Calu3 (cell line): ENCODE data around the gene AGO1. TPM values are rescaled to one million over a fixed set of nuclear protein-coding genes. Genes with fewer than 3 reads are reported as not detected.

ENCODE experiments used
- BruUV-seq: library from RNA; stranded (reverse); fragments of 400-500 nt; replicated peaks from 2 replicates; lab custom pipeline; 2021; lab: Mats Ljungman, UMichigan
- CTCF ChIA-PET: fragments of 300-600 bp; sonication (Branson Sonifier 250); formaldehyde crosslinking; loops from one replicate; lab custom pipeline; 2022; ENCODE audit warnings: antibody characterized with exemption; lab: Charles Lee
- DNase-seq: peaks from one replicate; pipeline ENCODE4 v3.0.0; 2022
- H3K27ac Mint-ChIP-seq: one replicate; pipeline ENCODE4 v1.8.0; 2022; ENCODE audit warnings: mixed read lengths; ENCODE audit not compliant: unreplicated experiment
- H3K27me3 Mint-ChIP-seq: one replicate; pipeline ENCODE4 v1.8.0; 2022; ENCODE audit warnings: mixed read lengths; ENCODE audit not compliant: unreplicated experiment
- H3K36me3 Mint-ChIP-seq: one replicate; pipeline ENCODE4 v1.8.0; 2022; ENCODE audit warnings: mild to moderate bottlenecking, moderate library complexity, mixed read lengths; ENCODE audit not compliant: insufficient read depth, unreplicated experiment
- H3K4me1 Mint-ChIP-seq: one replicate; pipeline ENCODE4 v1.8.0; 2022; ENCODE audit warnings: mild to moderate bottlenecking, low read depth, mixed read lengths; ENCODE audit not compliant: unreplicated experiment
- H3K4me3 Mint-ChIP-seq: one replicate; pipeline ENCODE4 v1.8.0; 2022; ENCODE audit warnings: mild to moderate bottlenecking, low read depth, moderate library complexity, mixed read lengths; ENCODE audit not compliant: unreplicated experiment
- H3K9me3 Mint-ChIP-seq: one replicate; pipeline ENCODE4 v1.8.0; 2022; ENCODE audit warnings: low read depth, mixed read lengths; ENCODE audit not compliant: unreplicated experiment
- intact Hi-C: fragments of 100-400 bp; cut with micrococcal nuclease; formaldehyde crosslinking; loops from one replicate; pipeline ENCODE4 v1.10.0; 2022; ENCODE audit not compliant: unreplicated experiment
- total RNA-seq: library from RNA; stranded (reverse); gene quantifications from 2 replicates; pipeline ENCODE4 v1.2.3, GENCODE V29; 2022
- TF ChIP-seq, protein P1 (sequence below): fragments of 200-600 bp; IDR thresholded peaks from one replicate; pipeline ENCODE4 v1.8.0; 2022; ENCODE audit warnings: antibody characterized with exemption; ENCODE audit not compliant: unreplicated experiment

AGO1 gene
- total RNA-seq, 1 experiment from 2014 or later, result 34.4 TPM

DNA sequence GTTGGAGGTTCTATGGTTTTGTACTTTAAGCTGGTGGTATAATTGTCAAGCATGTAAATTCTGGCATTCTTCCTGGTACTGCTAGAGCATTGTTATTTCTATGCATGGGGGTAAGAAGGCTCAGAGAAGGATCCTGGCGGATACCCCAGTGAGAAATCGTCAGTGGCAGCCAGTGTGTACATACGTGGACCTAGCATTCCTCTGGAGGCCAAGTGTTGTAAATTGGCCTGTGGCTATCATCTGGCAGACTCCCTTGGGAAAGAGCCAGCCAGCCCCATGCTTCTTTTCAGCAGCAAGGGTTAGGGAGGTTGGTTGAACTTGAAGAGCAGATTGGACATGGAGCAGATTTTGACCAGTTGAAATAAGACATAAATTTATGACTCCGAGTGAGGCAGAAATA lies 42.7 kb downstream of the AGO1 start:
- BruUV-seq, result no TSS peak
- Mint-ChIP-seq H3K9me3 (no peaks in the 10 kb centered on the region), H3K4me3 (no peak overlapping the region), H3K36me3 (peaks cover 11% of the 10 kb centered on the region), H3K27ac (no peak overlapping the region), H3K4me1 (no peaks in the 10 kb centered on the region), H3K27me3 (no peaks in the 10 kb centered on the region)
- TF ChIP-seq, protein P1, sequence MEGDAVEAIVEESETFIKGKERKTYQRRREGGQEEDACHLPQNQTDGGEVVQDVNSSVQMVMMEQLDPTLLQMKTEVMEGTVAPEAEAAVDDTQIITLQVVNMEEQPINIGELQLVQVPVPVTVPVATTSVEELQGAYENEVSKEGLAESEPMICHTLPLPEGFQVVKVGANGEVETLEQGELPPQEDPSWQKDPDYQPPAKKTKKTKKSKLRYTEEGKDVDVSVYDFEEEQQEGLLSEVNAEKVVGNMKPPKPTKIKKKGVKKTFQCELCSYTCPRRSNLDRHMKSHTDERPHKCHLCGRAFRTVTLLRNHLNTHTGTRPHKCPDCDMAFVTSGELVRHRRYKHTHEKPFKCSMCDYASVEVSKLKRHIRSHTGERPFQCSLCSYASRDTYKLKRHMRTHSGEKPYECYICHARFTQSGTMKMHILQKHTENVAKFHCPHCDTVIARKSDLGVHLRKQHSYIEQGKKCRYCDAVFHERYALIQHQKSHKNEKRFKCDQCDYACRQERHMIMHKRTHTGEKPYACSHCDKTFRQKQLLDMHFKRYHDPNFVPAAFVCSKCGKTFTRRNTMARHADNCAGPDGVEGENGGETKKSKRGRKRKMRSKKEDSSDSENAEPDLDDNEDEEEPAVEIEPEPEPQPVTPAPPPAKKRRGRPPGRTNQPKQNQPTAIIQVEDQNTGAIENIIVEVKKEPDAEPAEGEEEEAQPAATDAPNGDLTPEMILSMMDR, result no peak
- intact Hi-C loops, result no loop called here
- DNase-seq, result no peak
- CTCF ChIA-PET, result no interaction called here

DNA sequence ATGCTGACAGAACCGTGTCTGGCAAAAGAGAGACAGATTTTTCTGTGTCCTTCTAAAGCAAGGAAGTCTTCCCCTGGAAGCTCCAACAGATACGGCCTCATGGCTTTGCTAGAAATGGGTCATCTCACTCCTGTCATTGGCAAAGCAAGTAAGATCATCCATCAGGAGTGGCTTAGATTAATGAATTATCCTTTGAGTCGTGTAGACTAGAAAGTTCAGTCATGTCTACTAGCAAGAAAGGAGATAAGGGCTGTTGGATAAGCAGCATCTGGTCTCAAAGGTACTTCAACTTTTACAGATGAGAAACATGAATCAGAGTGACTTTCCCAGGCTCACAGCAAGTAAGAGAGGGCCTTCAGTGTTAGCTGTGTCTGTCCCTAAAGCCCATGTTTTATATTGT lies 44.5 kb downstream of the AGO1 start:
- peaks cover 28% of the 10 kb centered on the region for H3K36me3 Mint-ChIP-seq

DNA sequence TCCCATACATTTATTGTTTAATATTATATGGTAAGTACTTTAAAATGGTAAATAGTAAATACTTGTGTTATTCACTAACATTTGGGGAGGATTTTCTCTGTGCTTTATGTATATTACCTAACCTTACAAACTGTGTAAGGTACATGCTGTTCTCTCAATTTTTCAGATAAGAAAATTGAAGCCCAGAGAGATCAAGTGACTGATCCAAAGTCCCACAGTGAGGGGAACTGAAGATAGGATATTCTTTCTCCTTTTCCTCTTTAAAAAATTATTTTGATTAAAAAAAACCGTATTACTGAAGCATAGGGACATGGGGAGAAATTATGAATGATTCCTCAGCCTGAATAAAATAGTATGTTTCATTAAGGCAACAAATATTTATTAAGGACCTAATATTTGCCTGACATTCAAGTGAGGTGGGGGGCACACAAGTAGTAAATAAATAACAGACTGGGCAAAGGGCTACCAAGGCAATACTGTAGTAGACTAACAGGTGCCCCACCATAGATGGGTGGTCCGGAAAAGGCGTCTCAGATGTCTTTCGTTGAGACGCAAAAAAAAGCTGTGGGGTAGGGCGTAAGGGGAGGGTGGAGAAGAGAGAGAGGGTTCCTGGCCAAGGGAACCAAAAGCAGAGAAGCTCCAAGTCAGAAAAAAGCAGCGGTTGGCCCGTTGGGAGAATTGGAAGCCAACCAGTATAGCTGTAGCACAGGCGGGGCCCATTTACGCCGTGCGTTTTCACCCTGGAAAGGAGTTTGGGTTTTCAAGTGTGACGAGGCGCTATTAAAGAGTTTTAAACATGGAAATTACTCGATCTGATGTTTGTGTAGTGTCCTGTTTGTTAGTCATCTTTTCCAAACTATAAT lies 47.0 kb downstream of the AGO1 start:
- intact Hi-C loops, result loop anchor here (1.0 kb wide), 1 partner anchor 44 kb away; no protein-coding TSS in a partner anchor
- Mint-ChIP-seq H3K9me3 (no peaks in the 10 kb centered on the region), H3K27ac (peak overlapping the region; percentile 91), H3K27me3 (no peaks in the 10 kb centered on the region), H3K36me3 (peaks cover 34% of the 10 kb centered on the region), H3K4me3 (peak overlapping the region; percentile 83), H3K4me1 (peaks cover 15% of the 10 kb centered on the region)
- CTCF ChIA-PET, result interaction anchor here (0.7 kb wide), 1 partner anchor 29 kb away, joined by 3 read pairs; no protein-coding TSS in a partner anchor
- BruUV-seq, result TSS peak; percentile 85
- TF ChIP-seq, protein P1, result no peak
- peak; percentile 23 for DNase-seq

More for the DNA sequence above, 44.5 kb downstream of the AGO1 start:
- no peak overlapping the region for H3K4me3 Mint-ChIP-seq
- intact Hi-C loops, result no loop called here
- H3K4me1 Mint-ChIP-seq, result peaks cover 6% of the 10 kb centered on the region
- H3K27ac Mint-ChIP-seq, result no peak overlapping the region
- H3K9me3 Mint-ChIP-seq, result no peaks in the 10 kb centered on the region
- DNase-seq, result no peak
- no TSS peak for BruUV-seq
- CTCF ChIA-PET, result no interaction called here
- H3K27me3 Mint-ChIP-seq, result no peaks in the 10 kb centered on the region
- TF ChIP-seq, protein P1, result no peak

DNA sequence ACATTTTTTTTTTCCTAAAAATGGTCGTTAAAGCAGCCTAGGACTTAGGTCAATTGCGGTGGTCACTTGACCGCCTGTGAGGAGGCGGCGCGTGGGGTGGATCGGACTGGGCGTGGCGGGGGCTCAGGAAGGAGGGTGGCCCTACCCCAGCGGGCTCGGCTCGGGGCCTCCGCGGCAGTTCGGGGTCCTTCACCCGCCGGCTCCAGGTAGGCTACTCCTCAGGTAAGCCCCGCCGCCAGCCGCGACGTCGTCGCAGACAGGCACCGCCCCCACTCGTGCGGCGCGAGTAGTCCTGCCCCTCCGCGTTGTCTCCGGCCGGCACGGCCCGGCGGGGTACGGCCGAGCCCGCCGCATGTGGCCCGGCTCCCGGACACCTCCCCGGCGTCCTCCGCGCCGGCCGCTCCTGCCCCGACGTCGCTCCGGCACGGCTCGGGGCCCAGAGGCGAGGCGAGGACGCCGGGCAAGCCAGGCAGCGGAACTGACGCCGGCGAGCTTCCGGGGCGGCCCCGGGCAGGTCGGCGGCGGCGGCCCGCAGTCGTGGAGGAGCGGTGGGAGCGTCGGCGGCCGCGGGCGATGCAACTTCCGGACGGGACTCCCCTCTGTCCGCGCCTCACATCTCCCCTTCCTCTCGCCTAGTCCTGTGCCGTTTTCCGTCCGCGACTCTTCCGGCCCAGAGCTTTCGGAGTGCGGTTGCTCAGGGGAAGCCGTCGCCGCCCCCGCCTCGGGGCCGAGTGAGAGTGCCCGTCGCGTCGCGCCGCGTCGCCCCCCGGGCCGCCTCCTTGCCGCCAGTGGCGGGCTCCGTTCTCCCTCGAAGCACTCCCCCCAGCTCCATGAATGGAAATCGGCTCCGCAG lies 47.8 kb downstream of the AGO1 start, which contains the start of gene AGO3:
TSS of gene AGO3 (plus strand) at position 513 of the 853 bp plus-strand sequence. CDS start at position 835, 322 bp downstream.
- intact Hi-C loops, result loop anchor here (1.0 kb wide), 1 partner anchor 45 kb away; no protein-coding TSS in a partner anchor
- H3K4me1 Mint-ChIP-seq, result peaks cover 15% of the 10 kb centered on the region
- H3K9me3 Mint-ChIP-seq, result no peaks in the 10 kb centered on the region
- TF ChIP-seq, protein P1, result no peak
- CTCF ChIA-PET, result interaction anchor here (0.7 kb wide), 2 partner anchors 29 to 667 kb away, joined by 3 read pairs; no protein-coding TSS in a partner anchor
- peak within 1 kb of the TSS; percentile 91 for H3K27ac Mint-ChIP-seq
- peaks cover 34% of the 10 kb centered on the region for H3K36me3 Mint-ChIP-seq
- BruUV-seq, result no TSS peak
- no peaks in the 10 kb centered on the region for H3K27me3 Mint-ChIP-seq
- peak within 1 kb of the TSS; percentile 83 for H3K4me3 Mint-ChIP-seq
- DNase-seq, result peak; percentile 88
